GM21360 (cell line): ENCODE measurements around the gene LRRC72.
"Not testable (repeated sequence)": the region's sequence is repeated elsewhere in the genome, so short reads cannot be mapped to it uniquely, and the experiment has no call there.

Source experiments
- ATAC-seq: cut with Tn5 transposase; IDR thresholded peaks from one replicate; pipeline ENCODE4 v1.9.1; 2021; ENCODE audit warnings: mild to moderate bottlenecking, moderate library complexity; ENCODE audit not compliant: unreplicated experiment

The LRRC72 gene

GRCh38 chr7:16526742-16527540 is at the start of gene LRRC72:
Gene LRRC72 (plus strand): TSS chr7:16526825. CDS start chr7:16526953, 128 bp downstream.
- ATAC-seq = no peak

DNA sequence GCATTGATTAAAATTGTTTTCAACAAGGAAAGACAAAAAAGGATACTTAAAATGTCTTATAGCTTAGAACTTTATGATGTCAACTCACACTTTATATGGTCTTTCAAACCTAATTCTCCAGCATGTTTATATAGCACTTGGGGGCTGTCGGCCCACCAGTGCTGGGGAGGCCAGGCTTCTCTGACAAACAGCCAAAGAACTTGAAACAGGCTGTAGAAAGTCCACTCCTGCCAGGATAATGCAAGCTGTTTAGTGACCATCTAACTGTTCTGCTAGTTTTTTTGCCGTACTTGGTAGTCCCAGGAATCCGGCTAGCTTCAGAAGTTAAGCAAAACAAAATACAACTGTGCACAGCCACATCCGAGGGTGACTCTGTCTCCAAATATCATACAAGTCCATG is 47.5 kb upstream of the LRRC72 start:
- no peak for ATAC-seq

- ATAC-seq = no peak
Observed at GRCh38 chr7:16479591-16479990, 47.0 kb upstream of the LRRC72 start.

GRCh38 chr7:16484453-16485158 is 42.0 kb upstream of the LRRC72 start:
- no peak for ATAC-seq

GRCh38 chr7:16491148-16491547 is 35.5 kb upstream of the LRRC72 start:
- ATAC-seq = no peak

DNA sequence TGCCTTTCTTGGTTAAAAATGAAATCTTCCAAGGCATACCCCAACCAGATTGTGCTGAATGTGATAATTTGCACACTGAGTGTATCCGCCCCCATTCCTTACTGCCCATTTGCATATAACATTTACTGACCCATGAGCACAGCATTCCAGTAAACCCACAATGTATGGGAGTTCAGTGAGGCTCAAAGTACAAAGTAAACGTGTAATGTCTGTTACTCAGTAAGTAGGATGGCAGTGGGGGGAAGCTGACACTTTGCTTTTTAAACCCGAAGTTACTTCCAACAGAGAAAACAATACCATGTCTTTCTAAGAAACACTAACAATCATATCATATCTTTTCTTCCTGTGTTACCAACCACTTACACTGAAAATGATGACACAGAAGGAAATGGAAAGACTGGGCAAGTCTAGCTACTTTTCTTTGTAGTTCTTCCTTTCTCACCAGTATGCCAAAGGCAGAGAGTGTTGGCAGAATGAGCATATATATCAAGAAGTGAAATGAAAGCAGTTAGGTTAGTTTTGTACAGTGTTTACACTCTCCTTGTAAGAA is 34.0 kb upstream of the LRRC72 start:
- ATAC-seq = no peak

GRCh38 chr7:16493266-16493665 is 33.4 kb upstream of the LRRC72 start:
- ATAC-seq = no peak

DNA sequence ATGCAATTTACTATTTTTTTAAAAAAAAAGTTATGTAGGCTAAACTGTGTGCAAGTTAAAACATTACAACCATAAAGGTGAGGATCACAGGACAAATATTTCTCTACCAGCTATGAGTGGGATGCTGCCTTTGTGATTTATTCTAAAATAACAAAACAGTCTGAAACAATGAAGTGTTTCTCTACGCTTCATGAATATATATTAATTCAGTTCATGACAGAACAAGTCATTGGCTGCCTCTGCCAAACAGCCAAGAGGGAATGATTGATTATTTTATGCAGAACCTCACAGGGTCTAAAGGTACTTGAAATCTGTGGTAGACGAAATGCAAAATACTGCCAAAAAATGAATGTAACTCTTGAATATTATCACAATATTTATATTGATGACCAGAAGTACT is 32.1 kb upstream of the LRRC72 start:
- ATAC-seq = no peak

- no peak for ATAC-seq
Observed at GRCh38 chr7:16494955-16495719, 31.5 kb upstream of the LRRC72 start.

DNA sequence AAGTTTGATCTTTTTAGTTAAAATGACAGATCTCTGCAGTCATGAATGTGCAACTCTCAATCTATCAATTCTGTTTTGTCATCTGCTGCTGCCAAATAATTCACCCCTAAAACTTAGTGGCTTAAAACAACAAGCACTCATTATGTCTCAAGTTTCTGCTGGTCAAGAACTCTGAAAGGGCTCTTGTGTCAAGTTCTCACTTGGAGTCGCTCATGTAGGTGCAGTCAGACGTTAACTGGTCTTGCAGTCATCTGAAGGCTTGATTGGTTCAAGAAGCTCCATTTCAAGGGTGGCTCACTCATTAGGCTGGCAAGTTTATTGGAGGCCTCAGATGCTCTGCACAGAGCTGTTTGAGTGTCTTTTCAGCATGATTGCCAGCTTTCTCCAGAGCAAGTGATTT is 28.5 kb upstream of the LRRC72 start:
- no peak for ATAC-seq

GRCh38 chr7:16502303-16502702 is 24.3 kb upstream of the LRRC72 start:
- no peak for ATAC-seq

DNA sequence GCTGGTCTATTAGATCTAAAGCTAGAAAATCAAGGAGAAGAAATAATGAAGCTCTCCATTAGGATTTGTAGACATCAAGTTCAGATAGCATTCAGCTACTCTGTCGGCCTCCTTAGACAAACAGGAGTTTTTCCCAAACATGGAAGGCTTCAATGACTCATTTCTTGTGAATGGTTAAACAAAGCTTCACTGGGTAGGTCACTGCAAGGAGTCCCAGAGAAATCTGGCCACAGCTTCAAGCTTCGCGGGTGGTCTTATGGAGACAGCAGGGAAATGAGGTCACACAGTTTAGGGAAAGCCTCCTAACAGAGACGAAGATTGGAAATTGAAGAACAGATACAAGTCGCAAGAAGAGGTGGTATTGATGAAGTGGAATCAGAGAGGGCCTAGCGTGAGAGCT is 22.6 kb upstream of the LRRC72 start:
- no peak for ATAC-seq

GRCh38 chr7:16506422-16506821 is 20.2 kb upstream of the LRRC72 start:
- ATAC-seq = not testable (repeated sequence)

- no peak for ATAC-seq
Observed at GRCh38 chr7:16509829-16510228, 16.8 kb upstream of the LRRC72 start.

DNA sequence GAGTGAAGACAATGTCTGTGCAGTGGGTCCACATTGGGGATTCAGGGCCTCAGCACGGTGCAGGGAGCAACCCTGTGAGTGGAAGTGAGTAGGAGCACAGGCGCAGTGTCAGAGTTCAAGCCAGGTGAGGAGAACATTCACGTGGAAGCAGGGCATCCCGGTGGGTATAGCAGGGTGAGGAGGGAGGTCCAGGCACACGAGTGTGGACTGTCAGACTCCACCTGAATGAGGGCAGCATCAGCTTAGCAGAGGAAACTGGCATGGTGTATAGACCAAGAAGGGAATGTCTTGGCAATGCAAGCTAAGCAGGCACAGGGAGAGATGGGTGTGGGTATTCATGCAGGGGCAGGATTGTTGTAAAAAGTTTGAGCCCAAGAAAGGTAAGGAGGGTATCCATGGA is 15.3 kb upstream of the LRRC72 start:
- no peak for ATAC-seq

DNA sequence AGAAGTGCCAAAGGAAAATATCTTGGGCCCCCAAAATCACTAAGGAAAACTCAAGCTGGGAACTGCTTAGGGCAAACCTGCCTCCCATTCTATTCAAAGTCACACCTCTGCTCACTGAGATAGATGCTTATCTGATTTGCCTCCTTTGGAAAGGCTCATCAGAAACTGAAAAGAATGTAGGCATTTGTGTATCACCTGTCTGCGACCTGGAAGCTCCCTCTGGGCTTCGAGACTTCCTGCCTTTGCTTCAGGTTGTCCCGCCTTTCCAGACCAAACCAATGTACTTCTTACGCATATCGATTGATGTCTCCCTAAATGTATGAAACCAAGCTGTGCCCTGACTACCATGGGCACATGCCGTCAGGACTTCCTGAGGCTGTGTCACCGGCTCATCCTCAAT is 14.5 kb upstream of the LRRC72 start:
- ATAC-seq = no peak

GRCh38 chr7:16514271-16514670 is 12.4 kb upstream of the LRRC72 start:
- no peak for ATAC-seq

DNA sequence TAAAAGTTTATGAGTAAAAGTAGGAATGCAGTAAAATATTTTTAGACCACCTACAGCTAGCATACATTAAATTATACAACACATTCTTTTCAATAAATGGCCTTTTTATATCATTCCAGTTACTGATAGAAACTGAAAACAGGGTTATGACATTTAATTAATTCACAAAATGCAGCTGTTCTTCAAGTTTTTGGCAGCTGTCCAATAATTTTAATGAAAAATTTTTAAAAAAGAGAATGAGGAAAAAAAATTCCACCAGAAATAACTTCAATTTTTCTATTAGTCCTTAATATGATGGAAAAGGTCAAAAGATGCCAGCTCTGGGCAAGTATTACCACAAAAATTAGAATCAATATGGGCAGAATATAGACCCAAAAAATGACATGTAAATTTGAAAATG is 11.9 kb upstream of the LRRC72 start:
- no peak for ATAC-seq

- ATAC-seq = no peak
Observed at GRCh38 chr7:16515785-16516685, 10.6 kb upstream of the LRRC72 start.

DNA sequence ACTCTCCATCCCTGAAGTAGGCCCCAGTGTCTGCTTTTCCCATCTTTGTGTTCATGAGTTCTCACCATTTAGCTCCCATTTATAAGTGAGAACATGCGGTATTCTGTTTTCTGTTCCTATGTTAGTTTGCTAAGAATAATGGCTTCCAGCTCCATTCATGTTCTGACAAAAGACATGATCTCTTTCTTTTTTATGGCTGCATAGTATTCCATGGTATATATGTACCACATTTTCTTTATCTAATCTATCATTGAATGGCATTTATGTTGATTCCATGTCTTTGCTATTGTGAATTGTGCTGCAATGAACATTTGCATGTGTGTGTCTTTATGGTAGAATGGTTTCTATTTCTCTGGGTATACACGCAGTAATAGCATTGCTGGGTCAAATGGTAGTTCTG is 6.6 kb upstream of the LRRC72 start:
- ATAC-seq = not testable (repeated sequence)
